Upper lobe of left lung (tissue), 6 donors: ENCODE data around the gene MORC4. TPM values are rescaled to one million over a fixed set of nuclear protein-coding genes. Genes with fewer than 3 reads are reported as not detected.

Experiments used
- ATAC-seq, 2 donors: fragments of 200-7000 bp; cut with Tn5 transposase; one replicate each; pipeline ENCODE4 v1.9.1; 2022; ENCODE audit warnings: mild to moderate bottlenecking in 2 of 2, moderate library complexity in 2 of 2; ENCODE audit not compliant: low FRiP score in 2 of 2
- DNase-seq, 2 donors: peaks; one replicate each; pipeline ENCODE4 v3.0.0-alpha.2; 2019 to 2020
- H3K27ac ChIP-seq, 4 donors: fragments of 200-600 bp; sonication (generic); one replicate each; pipeline ENCODE4 v1.5.1; 2016 to 2019
- H3K27me3 ChIP-seq, 4 donors: fragments of 200-600 bp; sonication (generic); one replicate each; pipeline ENCODE4 v1.5.1; 2017 to 2019
- H3K36me3 ChIP-seq, 4 donors: fragments of 200-600 bp; sonication (generic); one replicate each; pipeline ENCODE4 v1.5.1; 2016 to 2019
- H3K4me1 ChIP-seq, 4 donors: fragments of 200-600 bp; sonication (generic); one replicate each; pipeline ENCODE4 v1.5.1; 2018 to 2019
- H3K4me3 ChIP-seq, 4 donors: fragments of 200-600 bp; sonication (generic); one replicate each; pipeline ENCODE4 v1.5.1; 2017 to 2019; ENCODE audit warnings: mild to moderate bottlenecking in 2 of 4, moderate library complexity in 1 of 4
- H3K9me3 ChIP-seq, 4 donors: fragments of 200-600 bp; sonication (generic); one replicate each; pipeline ENCODE4 v1.5.1; 2018 to 2019
- CTCF ChIP-seq, 6 experiments: fragments of 450-650 bp in 4 of 6; fragments of 200-600 bp in 2 of 6; sonication (generic) in 2 of 6; IDR thresholded peaks; one replicate each; pipeline ENCODE4 v1.5.1; 2016 to 2019; ENCODE audit warnings: antibody characterized with exemption in 6 of 6
- EP300 ChIP-seq, 4 donors: sonication (generic); formaldehyde crosslinking; IDR thresholded peaks; one replicate each; pipeline ENCODE4 v1.5.1; 2017; ENCODE audit warnings: antibody characterized with exemption in 4 of 4, control low read depth in 2 of 4
- POLR2A ChIP-seq, 4 donors: fragments of 450-650 bp; IDR thresholded peaks; one replicate each; pipeline ENCODE4 v1.5.1; 2016 to 2017; ENCODE audit warnings: antibody characterized with exemption in 4 of 4, mild to moderate bottlenecking in 2 of 4
- POLR2AphosphoS5 ChIP-seq, 2 donors: sonication (generic); formaldehyde crosslinking; IDR thresholded peaks; one replicate each; pipeline ENCODE4 v1.5.1; 2017; ENCODE audit warnings: antibody characterized with exemption in 2 of 2
- WGBS, 2 donors: methylation state at CpG; one replicate each; pipeline ENCODE4 v1.1.5; 2017 to 2018; 5-methylcytosine and 5-hydroxymethylcytosine counted together
- total RNA-seq, 6 donors: library from RNA; depleted of rRNA in 4 of 6; stranded (reverse); fragments of >200 nt in 4 of 6; gene quantifications; one replicate each; pipeline versions ENCODE4 v1.1.0 to v1.2.1, GENCODE V29; 2016 to 2021
- donor health status: DM: no; HTN: no; CAD: no; lungs with moderate emphysema.
- donor health status: DM: no; HTN: yes; CAD: no; lungs with severe emphysema.

MORC4 gene
- 10 to 100 TPM; 10.3 to 23.0 (median 16.3) TPM for total RNA-seq

DNA sequence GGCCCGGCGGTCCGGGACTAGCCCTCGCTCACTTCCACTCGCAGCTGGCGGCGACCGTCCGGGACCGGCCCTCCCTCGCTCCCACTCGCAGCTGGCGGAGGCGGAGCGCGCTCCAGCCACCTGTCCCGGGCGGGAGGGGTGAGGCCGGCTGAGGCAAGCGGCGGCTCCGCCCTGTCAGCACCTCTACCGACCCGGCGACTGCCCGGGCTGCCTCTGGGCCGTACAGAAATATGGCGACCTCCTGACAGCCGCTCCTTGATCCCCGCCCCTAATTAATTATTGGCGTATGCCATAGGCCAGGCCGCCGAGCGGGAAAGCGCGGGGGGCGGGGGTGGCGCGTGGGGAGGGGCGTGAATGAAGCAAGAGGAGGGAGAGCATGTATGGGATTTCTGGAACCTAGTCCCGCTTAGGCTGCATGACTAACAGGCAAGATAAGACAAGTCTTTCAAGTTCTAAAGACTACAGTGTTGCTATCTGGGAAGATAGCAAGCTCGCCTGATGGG is at the start of gene MORC4:
Gene MORC4 (minus strand): TSS at position 200 of the 503 bp plus-strand sequence. CDS start 243 bp downstream, outside the sequence.
- peak within 1 kb of the TSS; percentile 30 to 80 (median 58) for H3K27ac ChIP-seq
- H3K27me3 ChIP-seq, result no peaks in the 10 kb centered on the region
- peak within 1 kb of the TSS; percentile 58 to 67 (median 61) for H3K4me3 ChIP-seq
- WGBS, 2 donors, result 5 to 50% methylated on average over 16 to 42 of the region's 42 CpGs
- TF ChIP-seq POLR2AphosphoS5 (IDR thresholded peaks at IDR 0.05) (peak in 1 of 2 donors; percentile 74), CTCF (IDR thresholded peaks at IDR 0.05) (no peak), POLR2A (IDR thresholded peaks at IDR 0.05) (peak in 2 of 4 donors; percentile 45 to 66), EP300 (IDR thresholded peaks at IDR 0.05) (no peak)
- DNase-seq (peak; percentile 78 to 95), ATAC-seq (peak; percentile 93 to 96)
- no peaks in the 10 kb centered on the region for H3K9me3 ChIP-seq
- no peaks in the 10 kb centered on the region for H3K36me3 ChIP-seq
- no peaks in the 10 kb centered on the region for H3K4me1 ChIP-seq

- H3K27me3 ChIP-seq, result no peaks in the 10 kb centered on the region
- no peak overlapping the region for H3K27ac ChIP-seq
- no peaks in the 10 kb centered on the region for H3K36me3 ChIP-seq
- no peaks in the 10 kb centered on the region for H3K9me3 ChIP-seq
- H3K4me3 ChIP-seq, result no peak overlapping the region
- no peak for ATAC-seq
- WGBS, 2 donors, result 59 to 73% methylated on average over 1 of the region's 1 CpG
- TF ChIP-seq CTCF (IDR thresholded peaks at IDR 0.05) (no peak), POLR2A (IDR thresholded peaks at IDR 0.05) (no peak), EP300 (IDR thresholded peaks at IDR 0.05) (no peak), POLR2AphosphoS5 (IDR thresholded peaks at IDR 0.05) (no peak)
- no peaks in the 10 kb centered on the region for H3K4me1 ChIP-seq
- no peak for DNase-seq
Observed at GRCh38 chrX:107047622-107048021, 47.6 kb upstream of the MORC4 start.

DNA sequence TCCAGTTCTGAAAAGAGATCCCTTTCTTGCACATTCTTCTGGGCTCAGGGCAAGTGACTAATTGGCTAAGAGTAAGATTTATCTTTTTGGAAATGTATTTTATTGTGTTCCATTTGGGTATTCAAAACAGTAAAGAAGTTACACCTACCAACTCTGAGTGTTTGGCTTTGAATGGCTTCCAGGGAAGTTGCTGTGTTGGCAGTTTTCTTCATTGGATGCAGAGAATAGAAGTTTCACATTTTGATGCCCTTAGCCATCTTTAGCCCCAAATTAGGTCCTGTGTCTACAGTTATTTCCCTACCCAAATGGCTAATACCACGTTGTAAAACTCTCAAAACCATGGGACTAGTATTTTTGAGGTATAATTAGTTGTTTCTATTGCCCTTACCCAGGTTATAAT is 29.7 kb upstream of the MORC4 start:
- no peaks in the 10 kb centered on the region for H3K36me3 ChIP-seq
- no peak for TF ChIP-seq POLR2A (IDR thresholded peaks at IDR 0.05)
- TF ChIP-seq EP300 (IDR thresholded peaks at IDR 0.05), result no peak
- no peak for TF ChIP-seq CTCF (IDR thresholded peaks at IDR 0.05)
- no peak for TF ChIP-seq POLR2AphosphoS5 (IDR thresholded peaks at IDR 0.05)
- 38 to 50% methylated on average over 1 of the region's 1 CpG for WGBS, 2 donors
- H3K4me3 ChIP-seq, result no peak overlapping the region
- no peaks in the 10 kb centered on the region for H3K27me3 ChIP-seq
- H3K4me1 ChIP-seq, result no peaks in the 10 kb centered on the region
- H3K27ac ChIP-seq, result no peak overlapping the region
- DNase-seq (no peak), ATAC-seq (no peak)
- no peaks in the 10 kb centered on the region for H3K9me3 ChIP-seq

GRCh38 chrX:107025545-107025944 is 25.5 kb upstream of the MORC4 start:
- WGBS, 2 donors, result 32 to 45% methylated on average over 2 of the region's 2 CpGs
- Histone ChIP-seq H3K27ac (no peak overlapping the region), H3K27me3 (no peaks in the 10 kb centered on the region), H3K9me3 (no peaks in the 10 kb centered on the region), H3K36me3 (no peaks in the 10 kb centered on the region), H3K4me1 (no peaks in the 10 kb centered on the region), H3K4me3 (no peak overlapping the region)
- no peak for ATAC-seq
- DNase-seq, result no peak
- TF ChIP-seq CTCF (IDR thresholded peaks at IDR 0.05), result peak in 3 of 6 experiments; percentile 10 to 47 (median 41)
- TF ChIP-seq POLR2AphosphoS5 (IDR thresholded peaks at IDR 0.05), result no peak

DNA sequence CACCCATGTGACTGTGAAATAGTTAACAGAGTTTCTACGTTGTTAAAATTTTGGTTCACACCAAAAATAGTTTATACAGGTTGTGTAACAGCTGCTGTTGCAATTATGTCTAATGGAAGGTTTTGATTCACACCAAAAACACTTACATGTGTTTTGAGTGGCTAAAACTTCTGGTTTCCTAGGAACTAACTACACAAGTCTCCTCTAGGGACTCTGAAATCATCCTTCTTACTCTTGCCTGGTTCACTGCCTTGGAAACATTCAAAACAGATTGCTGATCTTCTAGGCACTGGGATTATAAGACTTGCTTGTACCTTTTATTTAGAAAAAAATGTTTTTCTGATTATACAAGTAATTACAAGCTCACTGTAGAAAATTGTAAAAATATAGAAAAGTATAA is 14.9 kb upstream of the MORC4 start:
- no peak overlapping the region for H3K4me3 ChIP-seq
- ATAC-seq, result peak in 1 of 2 donors; percentile 80
- TF ChIP-seq CTCF (IDR thresholded peaks at IDR 0.05) (no peak), EP300 (IDR thresholded peaks at IDR 0.05) (no peak), POLR2AphosphoS5 (IDR thresholded peaks at IDR 0.05) (no peak), POLR2A (IDR thresholded peaks at IDR 0.05) (no peak)
- no peaks in the 10 kb centered on the region for H3K36me3 ChIP-seq
- H3K27ac ChIP-seq, result no peak overlapping the region
- WGBS, 2 donors, result 14 to 18% methylated on average over 1 of the region's 1 CpG
- no peaks in the 10 kb centered on the region for H3K9me3 ChIP-seq
- no peak for DNase-seq
- H3K27me3 ChIP-seq, result no peaks in the 10 kb centered on the region
- H3K4me1 ChIP-seq, result no peaks in the 10 kb centered on the region
